OCI-LY1 (cell line): ENCODE results near the gene SLC29A1.

Experiments used
- CTCF ChIP-seq: fragments of 200-600 bp; sonication (generic), shearing (Covaris generic); IDR thresholded peaks from 2 replicates; pipeline ENCODE4 v1.5.1; 2017; ENCODE audit warnings: mild to moderate bottlenecking, antibody characterized with exemption, low read length, moderate library complexity, mixed read lengths
- EZH2 ChIP-seq: fragments of 200-600 bp; sonication (generic), shearing (Covaris generic); IDR thresholded peaks from 2 replicates; pipeline ENCODE4 v1.8.0; 2017; ENCODE audit warnings: borderline replicate concordance, mixed run types, mild to moderate bottlenecking, antibody characterized with exemption, low read length, moderate library complexity, mixed read lengths

DNA sequence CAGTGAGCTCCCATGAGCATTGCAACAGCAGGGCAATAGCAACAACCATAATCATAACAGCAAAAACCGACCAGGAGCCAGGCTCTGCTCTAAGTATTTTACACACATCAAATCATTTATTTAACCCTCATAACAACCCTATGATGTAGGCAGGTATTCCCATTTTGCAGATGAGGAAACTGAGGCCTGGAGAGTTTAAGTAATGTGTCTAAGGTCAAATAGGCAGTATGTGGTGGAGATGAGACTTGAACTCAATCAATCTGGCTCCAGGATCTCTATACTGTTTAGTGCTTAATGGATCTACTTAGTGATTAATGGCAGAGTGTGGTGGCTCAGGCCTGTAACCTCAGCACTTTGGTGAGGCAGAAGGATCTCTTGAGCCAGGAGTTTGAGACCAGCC is 50.2 kb downstream of the SLC29A1 start:
- TF ChIP-seq CTCF (no peak), EZH2 (no peak)
